Activated CD4-positive, alpha-beta memory T cell treated with anti-CD3 and anti-CD28 coated beads for 36 hours (primary cell): ENCODE data around the gene TMEM11. TPM values are rescaled to one million over a fixed set of nuclear protein-coding genes. Genes with fewer than 3 reads are reported as not detected.
"Not testable (repeated sequence)": the region's sequence is repeated elsewhere in the genome, so short reads cannot be mapped to it uniquely, and the experiment has no call there.

Experiments
- CTCF ChIA-PET: fragments of 350-600 bp; sonication (Branson Sonifier 250); formaldehyde crosslinking; loops from one replicate; lab custom pipeline; 2021; ENCODE audit warnings: antibody characterized with exemption, inconsistent platforms; lab: Charles Lee
- POLR2A ChIA-PET: fragments of 350-600 bp; sonication (Branson Sonifier 250); formaldehyde crosslinking; loops from one replicate; lab custom pipeline; 2021; ENCODE audit warnings: antibody characterized with exemption; lab: Charles Lee
- DNase-seq: peaks from one replicate; pipeline ENCODE4 v3.0.0-alpha.2; 2020
- H3K27ac Mint-ChIP-seq: one replicate; pipeline ENCODE4 v1.8.0; 2021; ENCODE audit warnings: mixed read lengths
- H3K27me3 Mint-ChIP-seq: one replicate; pipeline ENCODE4 v1.8.0; 2021; ENCODE audit warnings: mixed read lengths
- H3K36me3 Mint-ChIP-seq: one replicate; pipeline ENCODE4 v1.8.0; 2021; ENCODE audit warnings: mixed read lengths
- H3K4me1 Mint-ChIP-seq: one replicate; pipeline ENCODE4 v1.8.0; 2021; ENCODE audit warnings: low read depth, mixed read lengths
- H3K4me3 Mint-ChIP-seq: one replicate; pipeline ENCODE4 v1.8.0; 2021; ENCODE audit warnings: mild to moderate bottlenecking, mixed read lengths
- H3K9me3 Mint-ChIP-seq: one replicate; pipeline ENCODE4 v1.8.0; 2021; ENCODE audit warnings: mixed read lengths
- intact Hi-C: fragments of 100-400 bp; cut with micrococcal nuclease; formaldehyde crosslinking; loops from one replicate; pipeline ENCODE4 v1.15.1; 2023
- total RNA-seq, 2 experiments: library from RNA; stranded (reverse); gene quantifications; one replicate each; pipeline ENCODE4 v1.2.3, GENCODE V29; 2021

The TMEM11 gene
- total RNA-seq, 2 experiments from 2014 or later, result 24.0 to 27.2 TPM

GRCh38 chr17:21240369-21241055 lies 26.6 kb upstream of the TMEM11 start:
- POLR2A ChIA-PET, result no interaction called here
- no peaks in the 10 kb centered on the region for H3K4me1 Mint-ChIP-seq
- CTCF ChIA-PET, result interaction anchor here (1.0 kb wide), 1 partner anchor 121 kb away, joined by 4 read pairs; no protein-coding TSS in a partner anchor
- H3K27me3 Mint-ChIP-seq, result no peaks in the 10 kb centered on the region
- no peak overlapping the region for H3K4me3 Mint-ChIP-seq
- intact Hi-C loops, result no loop called here
- H3K9me3 Mint-ChIP-seq, result no peaks in the 10 kb centered on the region
- H3K36me3 Mint-ChIP-seq, result no peaks in the 10 kb centered on the region
- no peak overlapping the region for H3K27ac Mint-ChIP-seq
- no peak for DNase-seq

GRCh38 chr17:21239680-21240368 lies 25.9 kb upstream of the TMEM11 start:
- H3K9me3 Mint-ChIP-seq, result no peaks in the 10 kb centered on the region
- no peaks in the 10 kb centered on the region for H3K4me1 Mint-ChIP-seq
- no peak overlapping the region for H3K4me3 Mint-ChIP-seq
- POLR2A ChIA-PET, result no interaction called here
- H3K36me3 Mint-ChIP-seq, result no peaks in the 10 kb centered on the region
- no peak overlapping the region for H3K27ac Mint-ChIP-seq
- CTCF ChIA-PET, result interaction anchor here (1.0 kb wide), 1 partner anchor 120 kb away, joined by 4 read pairs; no protein-coding TSS in a partner anchor
- DNase-seq, result no peak
- no peaks in the 10 kb centered on the region for H3K27me3 Mint-ChIP-seq
- intact Hi-C loops, result no loop called here

GRCh38 chr17:21235921-21236320 lies 22.0 kb upstream of the TMEM11 start:
- CTCF ChIA-PET, result no interaction called here
- POLR2A ChIA-PET, result no interaction called here
- Mint-ChIP-seq H3K4me1 (no peaks in the 10 kb centered on the region), H3K27ac (no peak overlapping the region), H3K9me3 (peaks cover 8% of the 10 kb centered on the region), H3K27me3 (no peaks in the 10 kb centered on the region), H3K36me3 (peaks cover 4% of the 10 kb centered on the region), H3K4me3 (no peak overlapping the region)
- intact Hi-C loops, result no loop called here
- no peak for DNase-seq

GRCh38 chr17:21233581-21234347 lies 19.8 kb upstream of the TMEM11 start:
- H3K27ac Mint-ChIP-seq, result no peak overlapping the region
- ChIA-PET CTCF (no interaction called here), POLR2A (no interaction called here)
- peaks cover 4% of the 10 kb centered on the region for H3K36me3 Mint-ChIP-seq
- no peaks in the 10 kb centered on the region for H3K27me3 Mint-ChIP-seq
- intact Hi-C loops, result no loop called here
- H3K4me3 Mint-ChIP-seq, result no peak overlapping the region
- no peaks in the 10 kb centered on the region for H3K4me1 Mint-ChIP-seq
- H3K9me3 Mint-ChIP-seq, result peaks cover 8% of the 10 kb centered on the region
- no peak for DNase-seq

GRCh38 chr17:21232033-21232749 lies 18.2 kb upstream of the TMEM11 start:
- Mint-ChIP-seq H3K4me1 (no peaks in the 10 kb centered on the region), H3K27ac (no peak overlapping the region), H3K9me3 (peaks cover 8% of the 10 kb centered on the region), H3K27me3 (no peaks in the 10 kb centered on the region), H3K4me3 (no peak overlapping the region), H3K36me3 (peaks cover 4% of the 10 kb centered on the region)
- no peak for DNase-seq
- ChIA-PET POLR2A (no interaction called here), CTCF (no interaction called here)
- intact Hi-C loops, result no loop called here

- intact Hi-C loops, result no loop called here
- Mint-ChIP-seq H3K4me3 (no peak overlapping the region), H3K4me1 (no peaks in the 10 kb centered on the region), H3K36me3 (peaks cover 4% of the 10 kb centered on the region), H3K27me3 (no peaks in the 10 kb centered on the region), H3K9me3 (peaks cover 8% of the 10 kb centered on the region), H3K27ac (no peak overlapping the region)
- POLR2A ChIA-PET, result no interaction called here
- no peak for DNase-seq
- CTCF ChIA-PET, result no interaction called here
Observed at GRCh38 chr17:21231533-21231932, 17.6 kb upstream of the TMEM11 start.

- no peaks in the 10 kb centered on the region for H3K27me3 Mint-ChIP-seq
- CTCF ChIA-PET, result no interaction called here
- no peak overlapping the region for H3K4me3 Mint-ChIP-seq
- POLR2A ChIA-PET, result interaction anchor here (0.7 kb wide), 1 partner anchor 271 kb away, joined by 7 read pairs; no protein-coding TSS in a partner anchor
- intact Hi-C loops, result no loop called here
- H3K4me1 Mint-ChIP-seq, result no peaks in the 10 kb centered on the region
- no peak for DNase-seq
- no peak overlapping the region for H3K27ac Mint-ChIP-seq
- peaks cover 4% of the 10 kb centered on the region for H3K36me3 Mint-ChIP-seq
- H3K9me3 Mint-ChIP-seq, result peaks cover 8% of the 10 kb centered on the region
Observed at GRCh38 chr17:21228845-21229244, 14.9 kb upstream of the TMEM11 start.

- Mint-ChIP-seq H3K27ac (no peak overlapping the region), H3K4me1 (no peaks in the 10 kb centered on the region), H3K36me3 (peaks cover 4% of the 10 kb centered on the region), H3K9me3 (peaks cover 8% of the 10 kb centered on the region), H3K4me3 (no peak overlapping the region), H3K27me3 (no peaks in the 10 kb centered on the region)
- POLR2A ChIA-PET, result no interaction called here
- intact Hi-C loops, result no loop called here
- no peak for DNase-seq
- CTCF ChIA-PET, result no interaction called here
Observed at GRCh38 chr17:21228111-21228510, 14.2 kb upstream of the TMEM11 start.

- POLR2A ChIA-PET, H3K27me3 Mint-ChIP-seq, H3K4me1 Mint-ChIP-seq, H3K4me3 Mint-ChIP-seq, H3K36me3 Mint-ChIP-seq, CTCF ChIA-PET, H3K27ac Mint-ChIP-seq, DNase-seq, H3K9me3 Mint-ChIP-seq, intact Hi-C loops: not testable (repeated sequence)
Observed at GRCh38 chr17:21227277-21227676, 13.3 kb upstream of the TMEM11 start.

- H3K27me3 Mint-ChIP-seq, result no peaks in the 10 kb centered on the region
Observed at GRCh38 chr17:21223086-21223485, 9.1 kb upstream of the TMEM11 start.

GRCh38 chr17:21218831-21219380 lies 4.9 kb upstream of the TMEM11 start:
- no peaks in the 10 kb centered on the region for H3K27me3 Mint-ChIP-seq
- intact Hi-C loops, result no loop called here
- ChIA-PET POLR2A (no interaction called here), CTCF (no interaction called here)
- H3K9me3 Mint-ChIP-seq, result peaks cover 2% of the 10 kb centered on the region
- peaks cover 37% of the 10 kb centered on the region for H3K4me1 Mint-ChIP-seq
- H3K4me3 Mint-ChIP-seq, result no peak overlapping the region
- peaks cover 12% of the 10 kb centered on the region for H3K36me3 Mint-ChIP-seq
- H3K27ac Mint-ChIP-seq, result no peak overlapping the region
- DNase-seq, result no peak

More at GRCh38 chr17:21223086-21223485, 9.1 kb upstream of the TMEM11 start:
- POLR2A ChIA-PET, result no interaction called here
- H3K4me3 Mint-ChIP-seq, result no peak overlapping the region
- H3K36me3 Mint-ChIP-seq, result peaks cover 10% of the 10 kb centered on the region
- no peak overlapping the region for H3K27ac Mint-ChIP-seq
- H3K4me1 Mint-ChIP-seq, result peaks cover 5% of the 10 kb centered on the region
- peaks cover 2% of the 10 kb centered on the region for H3K9me3 Mint-ChIP-seq
- CTCF ChIA-PET, result no interaction called here
- DNase-seq, result no peak
- intact Hi-C loops, result no loop called here
